Activated naive CD8-positive, alpha-beta T cell treated with anti-CD3 and anti-CD28 coated beads, Interleukin-2, amount 10 ng/mL, durations not matched to agents 7 days and 5 days (primary cell): Measurements from ENCODE around the gene CALD1. TPM values are rescaled to one million over a fixed set of nuclear protein-coding genes. Genes with fewer than 3 reads are reported as not detected.

Experiments
- ATAC-seq: fragments of 150-1000 bp; cut with Tn5 transposase; one replicate; pipeline ENCODE4 v1.10.0; 2021; ENCODE audit warnings: low read depth, moderate library complexity
- POLR2A ChIA-PET: fragments of 350-600 bp; sonication (Branson Sonifier 250); formaldehyde crosslinking; loops from one replicate; lab custom pipeline; 2021; ENCODE audit warnings: antibody characterized with exemption; lab: Charles Lee
- DNase-seq: peaks from one replicate; pipeline ENCODE4 v3.0.0; 2021
- H3K27ac Mint-ChIP-seq: one replicate; pipeline ENCODE4 v1.8.0; 2022; ENCODE audit warnings: mild to moderate bottlenecking, mixed read lengths
- H3K27me3 Mint-ChIP-seq: one replicate; pipeline ENCODE4 v1.8.0; 2022; ENCODE audit warnings: mild to moderate bottlenecking, moderate library complexity, mixed read lengths
- H3K36me3 Mint-ChIP-seq: one replicate; pipeline ENCODE4 v1.8.0; 2021; ENCODE audit warnings: mild to moderate bottlenecking, mixed read lengths
- H3K4me1 Mint-ChIP-seq: one replicate; pipeline ENCODE4 v1.8.0; 2021; ENCODE audit warnings: mixed read lengths
- H3K4me3 Mint-ChIP-seq: one replicate; pipeline ENCODE4 v1.8.0; 2022; ENCODE audit warnings: mild to moderate bottlenecking, moderate library complexity, mixed read lengths
- H3K9me3 Mint-ChIP-seq: one replicate; pipeline ENCODE4 v1.8.0; 2021; ENCODE audit warnings: mixed read lengths
- total RNA-seq, 2 experiments: library from RNA; stranded (reverse); gene quantifications; one replicate each; pipeline ENCODE4 v1.2.3, GENCODE V29; 2021

Gene CALD1
- total RNA-seq, 2 experiments from 2014 or later = not detected

GRCh38 chr7:134829380-134829986, 50.0 kb downstream of the CALD1 start:
- H3K9me3 Mint-ChIP-seq = no peaks in the 10 kb centered on the region
- H3K4me3 Mint-ChIP-seq = no peak overlapping the region
- POLR2A ChIA-PET = no interaction called here

GRCh38 chr7:134831862-134832261, 52.4 kb downstream of the CALD1 start:
- Mint-ChIP-seq H3K27me3 (no peaks in the 10 kb centered on the region), H3K9me3 (no peaks in the 10 kb centered on the region), H3K36me3 (no peaks in the 10 kb centered on the region), H3K4me1 (no peaks in the 10 kb centered on the region), H3K27ac (no peak overlapping the region), H3K4me3 (peak overlapping the region; percentile 51)
- POLR2A ChIA-PET = no interaction called here
- DNase-seq = no peak
- ATAC-seq = no peak

More at GRCh38 chr7:134829380-134829986, 50.0 kb downstream of the CALD1 start:
- Mint-ChIP-seq H3K27me3 (no peaks in the 10 kb centered on the region), H3K4me1 (no peaks in the 10 kb centered on the region), H3K27ac (no peak overlapping the region), H3K36me3 (no peaks in the 10 kb centered on the region)
- DNase-seq = no peak
- no peak for ATAC-seq

- POLR2A ChIA-PET = no interaction called here
- no peaks in the 10 kb centered on the region for H3K4me1 Mint-ChIP-seq
- DNase-seq = no peak
- no peaks in the 10 kb centered on the region for H3K9me3 Mint-ChIP-seq
- H3K4me3 Mint-ChIP-seq = no peak overlapping the region
- H3K27ac Mint-ChIP-seq = no peak overlapping the region
- no peaks in the 10 kb centered on the region for H3K27me3 Mint-ChIP-seq
- no peaks in the 10 kb centered on the region for H3K36me3 Mint-ChIP-seq
- ATAC-seq = no peak
Measured at GRCh38 chr7:134832367-134832766, 52.9 kb downstream of the CALD1 start.

DNA sequence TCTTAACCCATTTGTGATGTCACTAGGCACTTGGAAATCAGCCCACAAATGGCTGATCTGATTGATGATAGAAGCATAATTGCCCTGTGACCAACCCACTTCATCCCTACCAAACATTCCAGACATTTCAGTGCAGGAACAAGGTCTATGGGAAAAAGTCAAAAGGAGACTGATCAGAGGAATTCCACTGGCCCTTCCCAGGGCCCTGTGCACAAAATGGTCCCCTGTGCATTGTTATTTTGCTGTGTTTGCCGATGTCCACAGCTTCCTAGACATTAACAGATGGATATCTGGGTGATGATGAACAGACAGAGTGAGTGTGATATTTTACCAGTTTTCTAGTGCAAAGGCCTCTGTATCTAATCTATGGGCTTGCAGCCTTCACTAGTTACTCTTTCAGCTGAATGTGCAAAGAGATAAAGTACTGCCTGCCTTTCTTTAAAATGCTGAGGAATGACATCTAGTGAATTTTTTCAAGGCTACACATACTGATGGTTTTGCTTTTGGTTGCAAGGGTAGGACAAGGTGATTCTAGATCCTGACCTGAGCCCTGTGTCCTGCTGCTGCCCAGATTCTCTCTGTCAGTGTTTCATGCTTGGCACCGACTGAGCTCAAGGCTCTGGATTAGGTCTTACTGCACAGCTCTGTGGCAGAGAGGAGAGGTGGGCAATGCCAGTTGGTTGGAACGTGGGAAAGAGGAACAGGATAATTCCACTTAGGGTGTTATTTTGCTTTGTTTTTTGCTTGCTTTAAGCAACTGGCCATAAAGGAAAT, 55.4 kb downstream of the CALD1 start:
- POLR2A ChIA-PET = no interaction called here
- Mint-ChIP-seq H3K27me3 (no peaks in the 10 kb centered on the region), H3K4me1 (no peaks in the 10 kb centered on the region), H3K4me3 (no peak overlapping the region), H3K9me3 (no peaks in the 10 kb centered on the region), H3K27ac (no peak overlapping the region), H3K36me3 (no peaks in the 10 kb centered on the region)
- DNase-seq (no peak), ATAC-seq (no peak)

- POLR2A ChIA-PET = no interaction called here
- no peak for DNase-seq
- ATAC-seq = no peak
Measured at GRCh38 chr7:134835463-134835823, 56.0 kb downstream of the CALD1 start.

GRCh38 chr7:134836447-134836846, 57.0 kb downstream of the CALD1 start:
- no peak for DNase-seq
- Mint-ChIP-seq H3K4me3 (no peak overlapping the region), H3K27me3 (no peaks in the 10 kb centered on the region), H3K27ac (no peak overlapping the region), H3K4me1 (no peaks in the 10 kb centered on the region), H3K36me3 (no peaks in the 10 kb centered on the region), H3K9me3 (no peaks in the 10 kb centered on the region)
- no peak for ATAC-seq
- POLR2A ChIA-PET = interaction anchor here (0.7 kb wide), 1 partner anchor 114 kb away, joined by 3 read pairs; no protein-coding TSS in a partner anchor

More at GRCh38 chr7:134835463-134835823, 56.0 kb downstream of the CALD1 start:
- no peaks in the 10 kb centered on the region for H3K9me3 Mint-ChIP-seq
- no peak overlapping the region for H3K27ac Mint-ChIP-seq
- no peaks in the 10 kb centered on the region for H3K4me1 Mint-ChIP-seq
- no peak overlapping the region for H3K4me3 Mint-ChIP-seq
- H3K36me3 Mint-ChIP-seq = no peaks in the 10 kb centered on the region
- H3K27me3 Mint-ChIP-seq = no peaks in the 10 kb centered on the region

DNA sequence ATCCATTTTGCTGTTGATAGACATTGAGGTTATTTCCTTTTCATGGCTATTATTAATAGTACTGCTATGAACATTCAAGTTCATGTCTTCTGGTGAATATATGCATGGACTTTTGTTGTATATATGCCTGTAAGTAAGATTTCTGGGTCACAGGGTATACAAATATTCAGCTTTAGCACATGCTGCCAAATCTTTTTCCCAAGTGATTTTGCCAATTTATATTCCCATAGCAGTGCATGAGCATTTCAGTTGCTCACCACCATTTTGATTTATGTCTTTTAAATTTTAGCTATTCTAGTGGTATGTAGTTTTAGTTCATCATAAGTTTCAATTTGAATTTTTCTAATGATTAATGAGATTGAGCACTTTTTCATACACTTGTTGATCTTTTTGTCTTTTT, 59.9 kb downstream of the CALD1 start:
- H3K27ac Mint-ChIP-seq = no peak overlapping the region
- no peak for DNase-seq
- no peaks in the 10 kb centered on the region for H3K27me3 Mint-ChIP-seq
- ATAC-seq = no peak
- POLR2A ChIA-PET = no interaction called here
- no peaks in the 10 kb centered on the region for H3K4me1 Mint-ChIP-seq
- no peaks in the 10 kb centered on the region for H3K9me3 Mint-ChIP-seq
- H3K36me3 Mint-ChIP-seq = no peaks in the 10 kb centered on the region
- no peak overlapping the region for H3K4me3 Mint-ChIP-seq

DNA sequence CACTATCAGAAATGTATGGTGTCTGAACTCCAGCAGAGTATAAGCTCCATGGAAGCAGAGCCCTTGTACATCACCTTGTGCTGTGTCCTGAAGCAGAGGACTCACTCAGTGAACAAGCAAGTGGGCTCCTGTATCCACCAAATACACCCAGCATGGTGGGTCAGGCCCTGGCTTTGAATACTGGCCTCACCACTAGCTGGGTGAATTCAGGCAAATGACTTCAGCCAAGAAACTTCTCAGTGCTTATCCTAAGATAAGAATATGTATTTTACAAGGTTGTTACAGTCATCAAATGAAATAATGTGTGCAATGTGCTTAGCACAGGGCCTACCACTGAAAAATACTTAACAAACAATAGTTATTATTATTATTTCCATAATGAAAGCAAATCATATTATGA, 62.6 kb downstream of the CALD1 start:
- H3K27me3 Mint-ChIP-seq = no peaks in the 10 kb centered on the region
- DNase-seq (no peak), ATAC-seq (no peak)
- POLR2A ChIA-PET = no interaction called here
- no peaks in the 10 kb centered on the region for H3K9me3 Mint-ChIP-seq
- peaks cover 7% of the 10 kb centered on the region for H3K4me1 Mint-ChIP-seq
- no peaks in the 10 kb centered on the region for H3K36me3 Mint-ChIP-seq
- H3K27ac Mint-ChIP-seq = no peak overlapping the region
- H3K4me3 Mint-ChIP-seq = no peak overlapping the region

DNA sequence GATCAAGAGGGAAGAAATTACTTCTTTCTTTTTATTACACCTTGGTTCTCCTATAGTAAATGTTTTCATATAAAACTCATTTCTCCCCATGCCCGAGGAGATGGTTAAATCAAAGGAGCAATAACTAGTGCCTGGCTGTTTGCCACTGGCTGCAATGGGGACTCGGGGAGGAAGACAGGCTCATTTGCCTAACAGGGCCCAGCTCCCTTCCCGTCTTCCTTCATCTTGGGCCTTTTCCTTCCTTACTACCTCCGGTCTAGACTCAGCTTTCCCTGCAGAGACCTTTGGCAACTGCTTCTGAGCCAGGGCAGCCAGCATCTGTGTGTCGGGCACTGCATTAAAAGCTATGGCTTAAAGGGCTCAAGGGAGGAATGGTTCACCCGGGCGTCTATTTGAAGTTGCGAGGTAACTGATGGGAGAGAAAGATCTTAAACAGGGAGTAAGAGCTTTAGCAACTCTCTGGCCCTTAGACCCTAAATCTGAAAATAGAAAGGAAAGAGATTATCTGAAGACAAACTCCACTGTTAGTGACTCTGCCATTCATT, 63.5 kb downstream of the CALD1 start:
- POLR2A ChIA-PET = no interaction called here
- DNase-seq = no peak
- no peaks in the 10 kb centered on the region for H3K36me3 Mint-ChIP-seq
- no peak for ATAC-seq
- H3K4me1 Mint-ChIP-seq = peaks cover 7% of the 10 kb centered on the region
- H3K27ac Mint-ChIP-seq = no peak overlapping the region
- H3K4me3 Mint-ChIP-seq = no peak overlapping the region
- no peaks in the 10 kb centered on the region for H3K27me3 Mint-ChIP-seq
- H3K9me3 Mint-ChIP-seq = no peaks in the 10 kb centered on the region

DNA sequence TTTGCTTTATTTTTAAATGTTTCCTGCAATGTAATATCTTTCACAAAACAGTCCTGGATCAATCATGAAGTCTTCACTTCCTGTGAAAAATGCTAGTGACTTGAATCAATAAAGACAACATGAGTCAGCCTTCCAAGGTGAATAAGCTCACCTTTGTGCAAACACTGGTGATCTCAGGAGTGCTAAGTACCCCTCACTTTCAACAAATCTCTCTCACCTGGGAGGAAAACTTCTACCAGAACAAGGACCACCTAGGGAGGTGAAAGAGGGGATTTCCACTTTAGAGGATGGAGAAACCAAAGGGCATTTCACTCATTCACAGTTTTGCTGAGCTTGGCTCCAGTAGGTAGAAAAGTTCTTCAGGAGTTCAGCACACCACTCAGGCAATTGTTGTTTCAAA, 64.8 kb downstream of the CALD1 start:
- H3K9me3 Mint-ChIP-seq = no peaks in the 10 kb centered on the region
- H3K4me3 Mint-ChIP-seq = no peak overlapping the region
- H3K36me3 Mint-ChIP-seq = no peaks in the 10 kb centered on the region
- POLR2A ChIA-PET = no interaction called here
- H3K27me3 Mint-ChIP-seq = no peaks in the 10 kb centered on the region
- H3K27ac Mint-ChIP-seq = no peak overlapping the region
- H3K4me1 Mint-ChIP-seq = peaks cover 7% of the 10 kb centered on the region
- DNase-seq (no peak), ATAC-seq (no peak)

DNA sequence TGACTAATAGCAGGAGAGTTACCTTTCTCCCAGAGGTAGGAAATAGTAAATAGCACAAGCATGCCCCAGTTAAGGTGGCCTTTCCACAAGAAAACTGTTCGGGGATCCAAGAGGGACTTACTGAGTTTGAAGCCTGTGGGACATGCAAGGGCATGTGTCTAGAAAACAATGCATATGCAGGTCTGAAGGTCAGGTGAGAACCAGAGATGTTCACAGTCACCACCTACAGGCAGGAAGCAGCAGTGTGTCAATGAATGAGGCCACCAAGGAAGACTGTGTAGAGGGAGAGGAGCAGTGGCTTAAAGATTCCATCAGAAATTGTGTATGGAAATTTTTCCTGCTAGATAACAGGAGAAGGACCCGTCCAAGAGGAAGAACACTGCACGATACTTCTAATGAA, 66.0 kb downstream of the CALD1 start:
- POLR2A ChIA-PET = no interaction called here
- H3K4me3 Mint-ChIP-seq = no peak overlapping the region
- ATAC-seq = peak; percentile 61
- no peaks in the 10 kb centered on the region for H3K9me3 Mint-ChIP-seq
- DNase-seq = no peak
- H3K27ac Mint-ChIP-seq = no peak overlapping the region
- H3K36me3 Mint-ChIP-seq = no peaks in the 10 kb centered on the region
- H3K27me3 Mint-ChIP-seq = no peaks in the 10 kb centered on the region
- peaks cover 8% of the 10 kb centered on the region for H3K4me1 Mint-ChIP-seq

DNA sequence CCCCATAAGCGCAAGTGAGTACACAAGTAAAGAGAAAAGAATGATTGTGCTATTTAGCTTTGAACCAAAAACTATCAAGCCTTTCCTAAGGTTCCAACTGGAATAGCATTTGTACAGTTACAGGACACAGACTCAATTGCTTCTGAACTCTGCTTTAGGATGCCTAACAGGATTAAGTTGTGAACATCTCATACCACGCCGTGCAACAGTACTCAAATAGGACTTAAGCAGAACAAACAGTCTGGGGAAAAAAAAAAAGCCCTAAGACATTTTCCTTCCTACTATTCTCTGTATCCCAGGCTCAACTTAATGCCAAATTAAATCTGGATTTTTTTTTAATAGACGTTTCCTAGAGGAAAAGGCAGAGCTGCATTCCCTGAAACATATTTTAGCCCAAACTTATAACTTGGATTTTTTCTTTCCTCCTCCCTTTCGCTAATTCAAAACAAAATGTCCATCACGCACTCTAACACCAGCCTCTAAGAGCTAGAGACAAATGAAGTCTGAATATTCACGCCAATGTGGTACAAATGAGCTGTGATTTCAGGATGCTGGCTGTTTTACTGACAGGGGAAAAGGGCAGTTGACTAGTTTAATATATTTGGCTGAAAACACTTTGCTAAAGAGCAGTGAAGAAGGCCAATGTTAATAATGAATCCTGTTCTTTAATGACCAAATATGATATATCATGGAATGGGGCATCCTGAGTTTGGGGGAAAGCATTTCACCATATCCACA, 68.6 kb downstream of the CALD1 start:
- ATAC-seq (no peak), DNase-seq (no peak)
- POLR2A ChIA-PET = no interaction called here
- Mint-ChIP-seq H3K27me3 (no peaks in the 10 kb centered on the region), H3K36me3 (peaks cover 3% of the 10 kb centered on the region), H3K27ac (no peak overlapping the region), H3K4me1 (peaks cover 8% of the 10 kb centered on the region), H3K4me3 (no peak overlapping the region), H3K9me3 (no peaks in the 10 kb centered on the region)

- no peak for DNase-seq
- no peak for ATAC-seq
- H3K27me3 Mint-ChIP-seq = no peaks in the 10 kb centered on the region
- no peak overlapping the region for H3K4me3 Mint-ChIP-seq
- H3K4me1 Mint-ChIP-seq = peaks cover 11% of the 10 kb centered on the region
- no peak overlapping the region for H3K27ac Mint-ChIP-seq
- POLR2A ChIA-PET = no interaction called here
- peaks cover 3% of the 10 kb centered on the region for H3K9me3 Mint-ChIP-seq
- peaks cover 7% of the 10 kb centered on the region for H3K36me3 Mint-ChIP-seq
Measured at GRCh38 chr7:134850066-134850465, 70.6 kb downstream of the CALD1 start.
